GM18499 (cell line): ENCODE results near the gene ANKZF1.
A peak's percentile ranks its signal among the peaks of the same experiment; 100 is the strongest.

Experiments used
- ATAC-seq: cut with Tn5 transposase; IDR thresholded peaks from one replicate; pipeline ENCODE4 v1.9.1; 2021; ENCODE audit warnings: moderate number of reproducible peaks; ENCODE audit not compliant: insufficient read depth, unreplicated experiment

ANKZF1 gene

GRCh38 chr2:219279151-219279915, 49.7 kb downstream of the ANKZF1 start, which contains the start of gene DNAJB2:
Gene DNAJB2 (plus strand): TSS chr2:219279366. CDS start chr2:219279834, 468 bp downstream.
- peak; percentile 74 for ATAC-seq

- no peak for ATAC-seq
These were observed 50.4 kb downstream of the ANKZF1 start for GRCh38 chr2:219279916-219280516.

GRCh38 chr2:219280651-219281050, 51.0 kb downstream of the ANKZF1 start:
- ATAC-seq = no peak

GRCh38 chr2:219281588-219281987, 52.0 kb downstream of the ANKZF1 start:
- no peak for ATAC-seq

- ATAC-seq = no peak
These were observed 52.8 kb downstream of the ANKZF1 start for GRCh38 chr2:219282375-219282774.

- no peak for ATAC-seq
These were observed 53.5 kb downstream of the ANKZF1 start for GRCh38 chr2:219282943-219283581.

GRCh38 chr2:219284501-219285372, 55.1 kb downstream of the ANKZF1 start:
- ATAC-seq = no peak

- no peak for ATAC-seq
These were observed 55.7 kb downstream of the ANKZF1 start for GRCh38 chr2:219285373-219285735.

- no peak for ATAC-seq
These were observed 56.4 kb downstream of the ANKZF1 start for GRCh38 chr2:219285894-219286425.
